Neural crest cell (in vitro differentiated cells): ENCODE measurements around the gene GIN1. TPM values are rescaled to one million over a fixed set of nuclear protein-coding genes. Genes with fewer than 3 reads are reported as not detected.

Experiments used
- DNase-seq: peaks from one replicate; pipeline ENCODE4 v3.0.0; 2021; ENCODE audit warnings: low read depth, mixed read lengths, low spot score
- H3K27ac Mint-ChIP-seq: one replicate; pipeline ENCODE4 v1.8.0; 2021; ENCODE audit warnings: mild to moderate bottlenecking, mixed read lengths; ENCODE audit not compliant: unreplicated experiment
- H3K27me3 Mint-ChIP-seq: 2 replicates; pipeline ENCODE4 v1.8.0; 2021; ENCODE audit warnings: low read depth, mild to moderate bottlenecking, mixed read lengths
- H3K36me3 Mint-ChIP-seq: 2 replicates; pipeline ENCODE4 v1.8.0; 2021; ENCODE audit warnings: low read depth, mild to moderate bottlenecking, mixed read lengths
- H3K4me1 Mint-ChIP-seq: 2 replicates; pipeline ENCODE4 v1.8.0; 2021; ENCODE audit warnings: mixed read lengths
- H3K4me3 Mint-ChIP-seq: one replicate; pipeline ENCODE4 v1.8.0; 2021; ENCODE audit warnings: mild to moderate bottlenecking, mixed read lengths
- H3K9me3 Mint-ChIP-seq: 2 replicates; pipeline ENCODE4 v1.8.0; 2021; ENCODE audit warnings: mixed read lengths
- total RNA-seq: library from RNA; stranded (reverse); gene quantifications from 2 replicates; pipeline ENCODE4 v1.2.1, GENCODE V29; 2021
- TF ChIP-seq, protein P1 (sequence below): fragments of 200-600 bp; sonication (generic); conservative IDR thresholded peaks from 2 replicates; pipeline ENCODE4 v1.5.0; 2021; ENCODE audit warnings: antibody characterized with exemption, mild to moderate bottlenecking

GIN1 gene
- total RNA-seq, 1 donor from 2014 or later = 8.0 TPM

DNA sequence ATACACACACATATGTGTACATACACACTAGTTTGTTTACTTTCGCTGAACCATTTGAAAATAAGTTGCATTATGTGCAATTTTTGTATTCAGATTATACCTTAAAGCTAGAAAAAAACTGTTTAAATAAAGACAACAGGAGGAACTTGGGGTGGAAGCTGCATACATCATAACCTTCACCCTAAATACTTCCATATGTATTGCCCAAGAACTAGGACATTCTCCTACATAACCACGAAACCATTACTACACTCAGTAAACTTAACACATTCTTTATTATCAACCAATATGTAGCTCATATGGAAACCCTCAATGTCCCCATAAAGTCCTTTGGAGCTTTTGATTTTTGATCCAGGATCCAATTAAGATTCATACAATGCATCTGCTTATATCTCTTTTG, 83.3 kb downstream of the GIN1 start:
- H3K27ac Mint-ChIP-seq = no peak overlapping the region
- no peak overlapping the region for H3K4me3 Mint-ChIP-seq
- peaks cover 2% of the 10 kb centered on the region for H3K9me3 Mint-ChIP-seq
- DNase-seq = no peak
- TF ChIP-seq, protein P1, sequence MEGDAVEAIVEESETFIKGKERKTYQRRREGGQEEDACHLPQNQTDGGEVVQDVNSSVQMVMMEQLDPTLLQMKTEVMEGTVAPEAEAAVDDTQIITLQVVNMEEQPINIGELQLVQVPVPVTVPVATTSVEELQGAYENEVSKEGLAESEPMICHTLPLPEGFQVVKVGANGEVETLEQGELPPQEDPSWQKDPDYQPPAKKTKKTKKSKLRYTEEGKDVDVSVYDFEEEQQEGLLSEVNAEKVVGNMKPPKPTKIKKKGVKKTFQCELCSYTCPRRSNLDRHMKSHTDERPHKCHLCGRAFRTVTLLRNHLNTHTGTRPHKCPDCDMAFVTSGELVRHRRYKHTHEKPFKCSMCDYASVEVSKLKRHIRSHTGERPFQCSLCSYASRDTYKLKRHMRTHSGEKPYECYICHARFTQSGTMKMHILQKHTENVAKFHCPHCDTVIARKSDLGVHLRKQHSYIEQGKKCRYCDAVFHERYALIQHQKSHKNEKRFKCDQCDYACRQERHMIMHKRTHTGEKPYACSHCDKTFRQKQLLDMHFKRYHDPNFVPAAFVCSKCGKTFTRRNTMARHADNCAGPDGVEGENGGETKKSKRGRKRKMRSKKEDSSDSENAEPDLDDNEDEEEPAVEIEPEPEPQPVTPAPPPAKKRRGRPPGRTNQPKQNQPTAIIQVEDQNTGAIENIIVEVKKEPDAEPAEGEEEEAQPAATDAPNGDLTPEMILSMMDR = no peak
- no peaks in the 10 kb centered on the region for H3K27me3 Mint-ChIP-seq
- no peaks in the 10 kb centered on the region for H3K4me1 Mint-ChIP-seq
- H3K36me3 Mint-ChIP-seq = peaks cover 3% of the 10 kb centered on the region

Other genes with a start within 250 kb of the GIN1 start
- gene PPIP5K2, start 163 bp upstream of the GIN1 start, total RNA-seq = 71.8 and 72.9 TPM in 2 replicates
- gene MACIR, start 138.6 kb upstream of the GIN1 start, total RNA-seq = 25.7 and 27.2 TPM in 2 replicates